ENCODE results near the gene DCAF4. TPM values are rescaled to one million over a fixed set of nuclear protein-coding genes. Genes with fewer than 3 reads are reported as not detected.
A peak's percentile ranks its signal among the peaks of the same experiment; 100 is the strongest.

The DCAF4 gene
- total and polyA plus RNA-seq, 4 experiments from 2014 or later = 7.2 to 26.9 (median 17.7) TPM

GRCh38 chr14:72888636-72889201 lies 37.5 kb upstream of the DCAF4 start:
- intact Hi-C loops (cut with micrococcal nuclease) = no loop called here
- Histone ChIP-seq H3K27me3 (ENCODE audit: insufficient read depth, low read length) (no peaks in the 10 kb centered on the region), H3K36me3 (ENCODE audit: insufficient read depth, low read length) (no peaks in the 10 kb centered on the region), H3K27ac (ENCODE audit: low read depth, low read length) (no peak overlapping the region), H3K4me3 (ENCODE audit: low read length in 2 of 2) (no peak overlapping the region), H3K9me3 (ENCODE audit: control insufficient read depth in 1 of 2, low read length in 2 of 2) (no peaks in the 10 kb centered on the region), H3K4me1 (ENCODE audit: insufficient read depth, low read length) (peaks cover 15% of the 10 kb centered on the region)
- Mint-ChIP-seq H3K36me3 (peaks cover 0 to 7% of the 10 kb centered on the region in 2 donors), H3K27ac (no peak overlapping the region), H3K9me3 (peaks cover 0 to 4% (median 0%) of the 10 kb centered on the region in 8 donors), H3K4me3 (no peak overlapping the region), H3K4me1 (peaks cover 4 to 17% (median 12%) of the 10 kb centered on the region in 4 donors), H3K27me3 (peaks cover 10 to 18% of the 10 kb centered on the region in 2 donors)
- ChIA-PET CTCF (ENCODE audit: partially characterized antibody) (interaction anchor here (7.6 kb wide), 1 partner anchor 15 kb away, joined by 67 read pairs; no protein-coding TSS in a partner anchor), POLR2A (ENCODE audit: partially characterized antibody) (no interaction called here)
- no peak for DNase-seq

GRCh38 chr14:72889366-72889765 lies 36.9 kb upstream of the DCAF4 start:
- no peak overlapping the region for H3K27ac ChIP-seq (ENCODE audit: low read depth, low read length)
- H3K27me3 ChIP-seq (ENCODE audit: insufficient read depth, low read length) = no peaks in the 10 kb centered on the region
- Mint-ChIP-seq H3K4me1 (peaks cover 10 to 19% (median 14%) of the 10 kb centered on the region in 4 donors), H3K4me3 (no peak overlapping the region), H3K27ac (no peak overlapping the region), H3K27me3 (peaks cover 12 to 23% of the 10 kb centered on the region in 2 donors), H3K36me3 (peaks cover 0 to 10% of the 10 kb centered on the region in 2 donors), H3K9me3 (peaks cover 0 to 4% (median 0%) of the 10 kb centered on the region in 8 donors)
- ChIA-PET POLR2A (ENCODE audit: partially characterized antibody) (no interaction called here), CTCF (ENCODE audit: partially characterized antibody) (interaction anchor here (0.7 to 7.6 kb wide), 2 partner anchors 15 to 373 kb away, joined by 3 to 67 read pairs; no protein-coding TSS in a partner anchor)
- H3K36me3 ChIP-seq (ENCODE audit: insufficient read depth, low read length) = no peaks in the 10 kb centered on the region
- H3K4me3 ChIP-seq (ENCODE audit: low read length in 2 of 2) = no peak overlapping the region
- peaks cover 19% of the 10 kb centered on the region for H3K4me1 ChIP-seq (ENCODE audit: insufficient read depth, low read length)
- DNase-seq = no peak
- intact Hi-C loops (cut with micrococcal nuclease) = no loop called here
- H3K9me3 ChIP-seq (ENCODE audit: control insufficient read depth in 1 of 2, low read length in 2 of 2) = no peaks in the 10 kb centered on the region

- DNase-seq = no peak
- peak overlapping the region in 1 of 7 donors; percentile 76 for H3K27ac Mint-ChIP-seq
- no peaks in the 10 kb centered on the region for H3K36me3 ChIP-seq (ENCODE audit: insufficient read depth, low read length)
- peaks cover 9% of the 10 kb centered on the region for H3K27me3 ChIP-seq (ENCODE audit: insufficient read depth, low read length)
- H3K4me3 ChIP-seq (ENCODE audit: low read length in 2 of 2) = peak overlapping the region; percentile 66 to 78
- intact Hi-C loops (cut with micrococcal nuclease) = loop anchor here (5.0 to 10.0 kb wide), 3 partner anchors 77 to 1569 kb away; partner anchors contain the start of gene SIPA1L1
- no peaks in the 10 kb centered on the region for H3K9me3 Mint-ChIP-seq
- H3K4me1 ChIP-seq (ENCODE audit: insufficient read depth, low read length) = peaks cover 27% of the 10 kb centered on the region
- H3K4me3 Mint-ChIP-seq = peak overlapping the region; percentile 88 to 99 (median 95)
- ChIA-PET CTCF (ENCODE audit: partially characterized antibody) (interaction anchor here (0.7 to 7.6 kb wide), 4 partner anchors 12 to 376 kb away, joined by 3 to 67 read pairs (median 6); no protein-coding TSS in a partner anchor), POLR2A (ENCODE audit: partially characterized antibody) (interaction anchor here (1.2 to 1.3 kb wide), 2 partner anchors 12 to 166 kb away, joined by 3 to 4 read pairs; partner anchors contain the start of gene RBM25)
- no peaks in the 10 kb centered on the region for H3K9me3 ChIP-seq (ENCODE audit: control insufficient read depth in 1 of 2, low read length in 2 of 2)
- H3K36me3 Mint-ChIP-seq = peaks cover 0 to 10% of the 10 kb centered on the region in 2 donors
- H3K4me1 Mint-ChIP-seq = peaks cover 12 to 29% (median 22%) of the 10 kb centered on the region in 4 donors
- H3K27me3 Mint-ChIP-seq = peaks cover 24 to 34% of the 10 kb centered on the region in 2 donors
- H3K27ac ChIP-seq (ENCODE audit: low read depth, low read length) = no peak overlapping the region
Measured at GRCh38 chr14:72891666-72892102, 34.6 kb upstream of the DCAF4 start.

GRCh38 chr14:72892103-72892878 lies 34.0 kb upstream of the DCAF4 start:
- peaks cover 12 to 29% (median 22%) of the 10 kb centered on the region in 4 donors for H3K4me1 Mint-ChIP-seq

GRCh38 chr14:72892879-72893635 lies 33.2 kb upstream of the DCAF4 start:
- Mint-ChIP-seq H3K4me1 (peaks cover 12 to 29% (median 22%) of the 10 kb centered on the region in 4 donors), H3K9me3 (no peaks in the 10 kb centered on the region), H3K4me3 (peak overlapping the region; percentile 88 to 99 (median 95)), H3K27ac (peak overlapping the region in 6 of 7 donors; percentile 57 to 94 (median 80)), H3K36me3 (peaks cover 0 to 10% of the 10 kb centered on the region in 2 donors), H3K27me3 (peaks cover 26 to 39% of the 10 kb centered on the region in 2 donors)
- peak overlapping the region; percentile 33 for H3K27ac ChIP-seq (ENCODE audit: low read depth, low read length)
- H3K9me3 ChIP-seq (ENCODE audit: control insufficient read depth in 1 of 2, low read length in 2 of 2) = no peaks in the 10 kb centered on the region
- H3K4me1 ChIP-seq (ENCODE audit: insufficient read depth, low read length) = peaks cover 27% of the 10 kb centered on the region
- POLR2A ChIA-PET (ENCODE audit: partially characterized antibody) = interaction anchor here (0.6 to 2.5 kb wide), 3 partner anchors 33 to 374 kb away, joined by 3 to 9 read pairs (median 6); partner anchors contain the start of gene DCAF4
- intact Hi-C loops (cut with micrococcal nuclease) = loop anchor here (5.0 to 10.0 kb wide), 3 partner anchors 78 to 1571 kb away; partner anchors contain the start of gene SIPA1L1
- CTCF ChIA-PET (ENCODE audit: partially characterized antibody) = interaction anchor here (0.6 to 7.6 kb wide), 6 partner anchors 11 to 686 kb away, joined by 3 to 67 read pairs (median 4); no protein-coding TSS in a partner anchor
- peak in 4 of 5 donors; percentile 17 to 31 (median 24) for DNase-seq
- H3K27me3 ChIP-seq (ENCODE audit: insufficient read depth, low read length) = peaks cover 9% of the 10 kb centered on the region
- peak overlapping the region; percentile 66 to 78 for H3K4me3 ChIP-seq (ENCODE audit: low read length in 2 of 2)
- no peaks in the 10 kb centered on the region for H3K36me3 ChIP-seq (ENCODE audit: insufficient read depth, low read length)

More at GRCh38 chr14:72892103-72892878, 34.0 kb upstream of the DCAF4 start:
- peak in 4 of 5 donors; percentile 22 to 43 (median 33) for DNase-seq
- Histone ChIP-seq H3K4me3 (ENCODE audit: low read length in 2 of 2) (peak overlapping the region; percentile 66 to 78), H3K27ac (ENCODE audit: low read depth, low read length) (no peak overlapping the region), H3K36me3 (ENCODE audit: insufficient read depth, low read length) (no peaks in the 10 kb centered on the region), H3K9me3 (ENCODE audit: control insufficient read depth in 1 of 2, low read length in 2 of 2) (no peaks in the 10 kb centered on the region), H3K4me1 (ENCODE audit: insufficient read depth, low read length) (peaks cover 27% of the 10 kb centered on the region), H3K27me3 (ENCODE audit: insufficient read depth, low read length) (peaks cover 9% of the 10 kb centered on the region)
- Mint-ChIP-seq H3K9me3 (no peaks in the 10 kb centered on the region), H3K27me3 (peaks cover 24 to 38% of the 10 kb centered on the region in 2 donors), H3K27ac (peak overlapping the region in 5 of 7 donors; percentile 67 to 94 (median 83)), H3K36me3 (peaks cover 0 to 10% of the 10 kb centered on the region in 2 donors), H3K4me3 (peak overlapping the region; percentile 88 to 99 (median 95))
- ChIA-PET POLR2A (ENCODE audit: partially characterized antibody) (interaction anchor here (1.3 kb wide), 1 partner anchor 166 kb away, joined by 3 read pairs; the partner anchor contains the start of gene RBM25), CTCF (ENCODE audit: partially characterized antibody) (interaction anchor here (0.7 to 7.6 kb wide), 3 partner anchors 12 to 377 kb away, joined by 3 to 67 read pairs (median 4); no protein-coding TSS in a partner anchor)
- intact Hi-C loops (cut with micrococcal nuclease) = loop anchor here (5.0 to 10.0 kb wide), 3 partner anchors 77 to 1570 kb away; partner anchors contain the start of gene SIPA1L1

- H3K36me3 ChIP-seq (ENCODE audit: insufficient read depth, low read length) = no peaks in the 10 kb centered on the region
- Mint-ChIP-seq H3K4me1 (peaks cover 12 to 29% (median 22%) of the 10 kb centered on the region in 4 donors), H3K27ac (peak within 1 kb of the TSS; percentile 79 to 91 (median 87)), H3K36me3 (peaks cover 0 to 10% of the 10 kb centered on the region in 2 donors), H3K27me3 (peaks cover 26 to 39% of the 10 kb centered on the region in 2 donors), H3K4me3 (peak within 1 kb of the TSS; percentile 94 to 99 (median 96)), H3K9me3 (no peaks in the 10 kb centered on the region)
- H3K27ac ChIP-seq (ENCODE audit: low read depth, low read length) = peak within 1 kb of the TSS; percentile 33
- peak; percentile 88 to 93 (median 89) for DNase-seq
- no peaks in the 10 kb centered on the region for H3K9me3 ChIP-seq (ENCODE audit: control insufficient read depth in 1 of 2, low read length in 2 of 2)
- ChIA-PET CTCF (ENCODE audit: partially characterized antibody) (interaction anchor here (0.6 to 7.6 kb wide), 8 partner anchors 10 to 686 kb away, joined by 3 to 67 read pairs (median 4); no protein-coding TSS in a partner anchor), POLR2A (ENCODE audit: partially characterized antibody) (interaction anchor here (0.6 to 2.5 kb wide), 5 partner anchors 32 to 377 kb away, joined by 3 to 9 read pairs (median 4); partner anchors contain the start of gene DCAF4)
- H3K4me1 ChIP-seq (ENCODE audit: insufficient read depth, low read length) = peaks cover 27% of the 10 kb centered on the region
- H3K27me3 ChIP-seq (ENCODE audit: insufficient read depth, low read length) = peaks cover 9% of the 10 kb centered on the region
- intact Hi-C loops (cut with micrococcal nuclease) = loop anchor here (1.0 to 10.0 kb wide), 5 partner anchors 12 to 1571 kb away; partner anchors contain the start of genes DCAF4 and SIPA1L1
- peak within 1 kb of the TSS; percentile 78 to 79 for H3K4me3 ChIP-seq (ENCODE audit: low read length in 2 of 2)
Measured at GRCh38 chr14:72893636-72894322, 32.5 kb upstream of the DCAF4 start, which contains the start of gene DPF3. DPF3 (minus strand) TSS chr14:72894101; CDS start chr14:72894088, 13 bp downstream.
